K562 (cell line): ENCODE data around the gene DLGAP1. TPM values are rescaled to one million over a fixed set of nuclear protein-coding genes. Genes with fewer than 3 reads are reported as not detected.

ENCODE experiments used
- ATAC-seq: fragments of 200-7000 bp; cut with Tn5 transposase; 3 replicates; pipeline ENCODE4 v1.9.1; 2020; ENCODE audit warnings: moderate library complexity
- BruUV-seq: library from RNA; stranded (reverse); fragments of 400-500 nt; replicated peaks from 2 replicates; lab custom pipeline; 2021; lab: Mats Ljungman, UMichigan
- CTCF ChIA-PET: fragments of 300-600 bp; formaldehyde crosslinking; extraction: SDS; loops from one replicate; lab custom pipeline; 2021; ENCODE audit warnings: low intra/inter-chr PET ratio; lab: Yijun Ruan, JAX
- POLR2A ChIA-PET: fragments of 300-600, 350-650 bp; sonication (Branson Sonifier 250); formaldehyde crosslinking; extraction: SDS; loops from one replicate; lab custom pipeline; 2021; ENCODE audit warnings: antibody characterized with exemption, inconsistent platforms; lab: Yijun Ruan, JAX
- DNase-seq, 4 experiments: peaks; one replicate each; pipeline versions ENCODE4 v3.0.0 to v3.0.0-alpha.2; 2011 to 2018; ENCODE audit warnings: low spot score in 3 of 4, mixed read lengths in 3 of 4; ENCODE audit errors: extremely low read depth in 1 of 4
- FAIRE-seq: peaks from 2 replicates; lab custom pipeline; 2011; peaks lifted over from hg19 to GRCh38; lab: Jason Lieb, UNC
- H2AFZ ChIP-seq: 2 replicates; pipeline ENCODE4 v1.6.0; 2011; ENCODE audit warnings: low read depth, low read length, control low read depth, inconsistent platforms
- H3K27ac ChIP-seq: fragments of 200-600 bp; 3 replicates; pipeline ENCODE4 v1.8.0; 2011; ENCODE audit warnings: low read depth, mild to moderate bottlenecking, control low read depth, inconsistent platforms, low read length, moderate library complexity, mixed read lengths; ENCODE audit errors: extremely low read depth
- H3K27me3 ChIP-seq, 2 experiments: fragments of 300-600 bp in 1 of 2; 2 replicates in 1 of 2; 3 replicates in 1 of 2; pipeline versions ENCODE4 v1.6.0 to v1.8.0; 2011; ENCODE audit warnings: inconsistent platforms in 2 of 2, low read length in 2 of 2, mild to moderate bottlenecking in 1 of 2, mixed read lengths in 1 of 2, moderate library complexity in 1 of 2; ENCODE audit not compliant: control insufficient read depth in 2 of 2, insufficient read depth in 2 of 2
- H3K36me3 ChIP-seq: fragments of 300-600 bp; 3 replicates; pipeline ENCODE4 v1.8.0; 2011; ENCODE audit warnings: mild to moderate bottlenecking, low read length, inconsistent platforms; ENCODE audit not compliant: control insufficient read depth, insufficient read depth
- H3K4me1 ChIP-seq, 2 experiments: fragments of 200-600 bp in 1 of 2; replicated peaks in 1 of 2; 2 replicates in 1 of 2; 3 replicates in 1 of 2; pipeline versions ENCODE4 v1.5.1 to v1.8.0; 2011; ENCODE audit warnings: inconsistent platforms in 2 of 2, low read length in 2 of 2, mild to moderate bottlenecking in 1 of 2, mixed read lengths in 1 of 2, moderate library complexity in 1 of 2; ENCODE audit not compliant: control insufficient read depth in 2 of 2, insufficient read depth in 2 of 2
- H3K4me2 ChIP-seq: 2 replicates; pipeline ENCODE4 v1.6.1; 2011; ENCODE audit warnings: low read length, control low read depth, inconsistent platforms, mixed read lengths; ENCODE audit not compliant: insufficient read depth
- H3K4me3 ChIP-seq: fragments of 200-600 bp; sonication (generic), shearing (Covaris generic); 2 replicates; pipeline ENCODE4 v1.5.1; 2016; ENCODE audit warnings: control low read depth, inconsistent platforms
- H3K79me2 ChIP-seq: fragments of 200-600 bp; 3 replicates; pipeline ENCODE4 v1.8.0; 2011; ENCODE audit warnings: low read length, inconsistent platforms; ENCODE audit not compliant: control insufficient read depth, insufficient read depth
- H3K9ac ChIP-seq, 2 experiments: 2 replicates each; pipeline versions ENCODE4 v1.6.0 to v1.6.1; 2011; ENCODE audit warnings: low read depth in 2 of 2, low read length in 2 of 2, control low read depth in 1 of 2, inconsistent platforms in 1 of 2, mild to moderate bottlenecking in 1 of 2, mixed read lengths in 1 of 2; ENCODE audit not compliant: insufficient read depth in 1 of 2
- H3K9me1 ChIP-seq: one replicate; pipeline ENCODE4 v1.6.0; 2011; ENCODE audit warnings: inconsistent platforms, mild to moderate bottlenecking, low read length, moderate library complexity; ENCODE audit not compliant: control insufficient read depth, insufficient read depth
- H3K9me3 ChIP-seq: replicated peaks from 2 replicates; pipeline ENCODE4 v1.5.1; 2011; ENCODE audit warnings: low read depth, low read length, inconsistent platforms; ENCODE audit not compliant: control insufficient read depth, insufficient read depth
- H4K20me1 ChIP-seq: replicated peaks from 2 replicates; pipeline ENCODE4 v1.6.1; 2011; ENCODE audit warnings: low read length, inconsistent platforms, mixed read lengths; ENCODE audit not compliant: control insufficient read depth, insufficient read depth
- BCOR ChIP-seq: fragments of 450-650 bp; IDR thresholded peaks from 2 replicates; pipeline ENCODE4 v1.6.1; 2016
- CEBPB ChIP-seq: fragments of 450-650 bp; IDR thresholded peaks from 2 replicates; pipeline ENCODE4 v1.6.1; 2016; ENCODE audit warnings: missing genetic modification characterization, missing compliant biosample characterization
- DEAF1 ChIP-seq: fragments of 450-650 bp; formaldehyde crosslinking; IDR thresholded peaks from 2 replicates; pipeline ENCODE4 v1.4.0; 2020; ENCODE audit warnings: mild to moderate bottlenecking, moderate library complexity
- DNMT1 ChIP-seq: fragments of 450-650 bp; IDR thresholded peaks from 2 replicates; pipeline ENCODE4 v1.6.1; 2016; ENCODE audit warnings: antibody characterized with exemption, mild to moderate bottlenecking
- GTF2F1 ChIP-seq: IDR thresholded peaks from 2 replicates; pipeline ENCODE4 v1.6.1; 2011; ENCODE audit warnings: low read depth, low read length, improper control_type of control experiment
- HLTF ChIP-seq: fragments of 450-650 bp; IDR thresholded peaks from 2 replicates; pipeline ENCODE4 v1.6.1; 2016
- ILF3 ChIP-seq: fragments of 450-650 bp; IDR thresholded peaks from 2 replicates; pipeline ENCODE4 v1.6.1; 2018; ENCODE audit warnings: antibody characterized with exemption, mild to moderate bottlenecking, moderate library complexity, borderline replicate concordance
- MCM3 ChIP-seq: fragments of 450-650 bp; IDR thresholded peaks from 2 replicates; pipeline ENCODE4 v1.6.1; 2016
- PRPF4 ChIP-seq: fragments of 200-400 bp; formaldehyde crosslinking; IDR thresholded peaks from one replicate; pipeline ENCODE4 v1.6.1; 2017; ENCODE audit warnings: low read length, low read depth, mild to moderate bottlenecking; ENCODE audit not compliant: insufficient read depth, poor library complexity, severe bottlenecking
- USF1 ChIP-seq: sonication (generic); formaldehyde crosslinking; IDR thresholded peaks from 2 replicates; pipeline ENCODE4 v1.9.0; 2022; ENCODE audit warnings: mild to moderate bottlenecking, missing genetic modification reagents
- ZBTB8A ChIP-seq: fragments of 450-650 bp; IDR thresholded peaks from 2 replicates; pipeline ENCODE4 v1.6.1; 2018; ENCODE audit warnings: mild to moderate bottlenecking, moderate library complexity; ENCODE audit not compliant: partially characterized antibody
- ZFX ChIP-seq: sonication (generic); formaldehyde crosslinking; IDR thresholded peaks from 2 replicates; pipeline ENCODE4 v1.8.0; 2022; ENCODE audit warnings: mild to moderate bottlenecking, missing genetic modification reagents, moderate library complexity
- ZNF133 ChIP-seq: fragments of 250-450 bp; sonication (Bioruptor Pico); IDR thresholded peaks from 2 replicates; pipeline ENCODE4 v1.4.0; 2020; ENCODE audit warnings: mild to moderate bottlenecking
- WGBS: fragments of 100-300 bp; shearing (Covaris generic); methylation state at CpG from one replicate; pipeline ENCODE4 v1.1.6; 2016; ENCODE audit warnings: low coverage, mixed read lengths; ENCODE audit not compliant: insufficient coverage; ENCODE audit errors: missing lambda C conversion rate; 5-methylcytosine and 5-hydroxymethylcytosine counted together
- in situ Hi-C: fragments of 300-500 bp; cut with MboI; formaldehyde crosslinking; loops from 4 replicates; pipeline ENCODE4 v1.15.0; 2018; ENCODE audit warnings: inconsistent platforms, mixed read lengths
- intact Hi-C: fragments of 100-400 bp; cut with micrococcal nuclease; formaldehyde crosslinking; loops from 2 replicates; pipeline ENCODE4 v1.14.2; 2022
- polyA plus RNA-seq, 8 experiments: library from polyadenylated mRNA; depleted of rRNA in 4 of 8; stranded (reverse) in 5 of 8; unstranded in 3 of 8; fragments of >200 nt; fragmentation: Nextera tagmentation in 2 of 8; fragmentation: Illumina TruSeq in 1 of 8; extraction: Ambion mirVana in 2 of 8; extraction: Trizol in 1 of 8; gene quantifications; 2 replicates each; pipeline versions ENCODE4 v1.2.1 to v1.2.3, GENCODE V29; 2011 to 2014; ENCODE audit warnings: inconsistent platforms in 1 of 8, missing spikeins in 1 of 8
- total RNA-seq, 7 experiments: library from RNA; depleted of rRNA in 6 of 7; stranded (reverse); fragments of >200 nt in 6 of 7; fragmentation: Illumina TruSeq in 2 of 7; extraction: Trizol in 2 of 7; gene quantifications; 2 replicates each; pipeline versions ENCODE4 v1.2.1 to v1.2.3, GENCODE V29; 2011 to 2021; ENCODE audit warnings: low replicate concordance in 1 of 7
- TF ChIP-seq, protein P1 (sequence below): fragments of 250-450 bp; sonication (Bioruptor Pico); IDR thresholded peaks from 2 replicates; pipeline ENCODE4 v1.4.0; 2020; ENCODE audit warnings: mild to moderate bottlenecking, moderate library complexity
- TF ChIP-seq, protein P2 (sequence below), 2 experiments: fragments of 450-650 bp; IDR thresholded peaks; 2 replicates each; pipeline ENCODE4 v1.6.1; 2016

Gene DLGAP1
- total and polyA plus RNA-seq, 9 of the 15 experiments (the other 6 are each of a cell fraction or from before 2014, with no cell fraction given) = 0.04 to 0.22 (median 0.08) TPM

GRCh38 chr18:3792711-3793110 lies 662.4 kb downstream of the DLGAP1 start:
- in situ Hi-C loops (no loop called here), intact Hi-C loops (no loop called here)
- Histone ChIP-seq H3K36me3 (no peaks in the 10 kb centered on the region), H3K27ac (no peak overlapping the region), H3K9me1 (no peaks in the 10 kb centered on the region), H2AFZ (no peak overlapping the region), H3K4me3 (no peak overlapping the region), H3K9me3 (no peaks in the 10 kb centered on the region), H3K4me2 (no peak overlapping the region), H4K20me1 (no peaks in the 10 kb centered on the region), H3K9ac (no peak overlapping the region), H3K4me1 (no peaks in the 10 kb centered on the region), H3K79me2 (no peaks in the 10 kb centered on the region), H3K27me3 (peaks cover 18 to 19% of the 10 kb centered on the region in 2 experiments)
- WGBS = under 1% methylated on average over 9 of the region's 9 CpGs
- no peak; the same call in 2 of the 3 replicates for ATAC-seq
- DNase-seq = no peak
- POLR2A ChIA-PET = interaction anchor here (0.7 kb wide), 1 partner anchor 31 kb away, joined by 3 read pairs; no protein-coding TSS in a partner anchor
- FAIRE-seq = no peak
- BruUV-seq = no TSS peak
- CTCF ChIA-PET = no interaction called here
- no peak for TF ChIP-seq ZFX (CRISPR knock-in tag)
- no peak for TF ChIP-seq DEAF1 (CRISPR knock-in tag)
- TF ChIP-seq CEBPB (tag) = no peak
- no peak for TF ChIP-seq MCM3
- TF ChIP-seq GTF2F1 = no peak
- TF ChIP-seq USF1 = no peak
- no peak for TF ChIP-seq PRPF4
- TF ChIP-seq DNMT1 = no peak
- TF ChIP-seq ZNF133 = no peak
- TF ChIP-seq ILF3 = no peak
- TF ChIP-seq, protein P1, sequence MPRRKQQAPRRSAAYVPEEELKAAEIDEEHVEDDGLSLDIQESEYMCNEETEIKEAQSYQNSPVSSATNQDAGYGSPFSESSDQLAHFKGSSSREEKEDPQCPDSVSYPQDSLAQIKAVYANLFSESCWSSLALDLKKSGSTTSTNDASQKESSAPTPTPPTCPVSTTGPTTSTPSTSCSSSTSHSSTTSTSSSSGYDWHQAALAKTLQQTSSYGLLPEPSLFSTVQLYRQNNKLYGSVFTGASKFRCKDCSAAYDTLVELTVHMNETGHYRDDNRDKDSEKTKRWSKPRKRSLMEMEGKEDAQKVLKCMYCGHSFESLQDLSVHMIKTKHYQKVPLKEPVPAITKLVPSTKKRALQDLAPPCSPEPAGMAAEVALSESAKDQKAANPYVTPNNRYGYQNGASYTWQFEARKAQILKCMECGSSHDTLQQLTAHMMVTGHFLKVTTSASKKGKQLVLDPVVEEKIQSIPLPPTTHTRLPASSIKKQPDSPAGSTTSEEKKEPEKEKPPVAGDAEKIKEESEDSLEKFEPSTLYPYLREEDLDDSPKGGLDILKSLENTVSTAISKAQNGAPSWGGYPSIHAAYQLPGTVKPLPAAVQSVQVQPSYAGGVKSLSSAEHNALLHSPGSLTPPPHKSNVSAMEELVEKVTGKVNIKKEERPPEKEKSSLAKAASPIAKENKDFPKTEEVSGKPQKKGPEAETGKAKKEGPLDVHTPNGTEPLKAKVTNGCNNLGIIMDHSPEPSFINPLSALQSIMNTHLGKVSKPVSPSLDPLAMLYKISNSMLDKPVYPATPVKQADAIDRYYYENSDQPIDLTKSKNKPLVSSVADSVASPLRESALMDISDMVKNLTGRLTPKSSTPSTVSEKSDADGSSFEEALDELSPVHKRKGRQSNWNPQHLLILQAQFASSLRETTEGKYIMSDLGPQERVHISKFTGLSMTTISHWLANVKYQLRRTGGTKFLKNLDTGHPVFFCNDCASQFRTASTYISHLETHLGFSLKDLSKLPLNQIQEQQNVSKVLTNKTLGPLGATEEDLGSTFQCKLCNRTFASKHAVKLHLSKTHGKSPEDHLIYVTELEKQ (CRISPR knock-in tag) = no peak
- no peak for TF ChIP-seq BCOR
- TF ChIP-seq, protein P2, sequence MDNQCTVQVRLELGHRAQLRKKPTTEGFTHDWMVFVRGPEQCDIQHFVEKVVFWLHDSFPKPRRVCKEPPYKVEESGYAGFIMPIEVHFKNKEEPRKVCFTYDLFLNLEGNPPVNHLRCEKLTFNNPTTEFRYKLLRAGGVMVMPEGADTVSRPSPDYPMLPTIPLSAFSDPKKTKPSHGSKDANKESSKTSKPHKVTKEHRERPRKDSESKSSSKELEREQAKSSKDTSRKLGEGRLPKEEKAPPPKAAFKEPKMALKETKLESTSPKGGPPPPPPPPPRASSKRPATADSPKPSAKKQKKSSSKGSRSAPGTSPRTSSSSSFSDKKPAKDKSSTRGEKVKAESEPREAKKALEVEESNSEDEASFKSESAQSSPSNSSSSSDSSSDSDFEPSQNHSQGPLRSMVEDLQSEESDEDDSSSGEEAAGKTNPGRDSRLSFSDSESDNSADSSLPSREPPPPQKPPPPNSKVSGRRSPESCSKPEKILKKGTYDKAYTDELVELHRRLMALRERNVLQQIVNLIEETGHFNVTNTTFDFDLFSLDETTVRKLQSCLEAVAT (IDR thresholded peaks at IDR 0.05) = no peak
- no peak for TF ChIP-seq ZBTB8A
- no peak for TF ChIP-seq HLTF
